ENCODE data around the gene ZNF747.

The ZNF747 gene

GRCh38 chr16:30557957-30558788, 23.5 kb upstream of the ZNF747 start, which contains the start of gene ZNF764:
TSS of gene ZNF764 (minus strand) at chr16:30558374. CDS start at chr16:30558182, 192 bp downstream.
- Histone ChIP-seq H3K27ac (ENCODE audit: low read depth in 2 of 2, low read length in 2 of 2) (peak within 1 kb of the TSS; percentile 90 to 92), H3K4me1 (ENCODE audit: control insufficient read depth in 2 of 2, insufficient read depth in 2 of 2, low read length in 2 of 2) (peaks cover 17 to 38% of the 10 kb centered on the region in 2 donors), H3K36me3 (ENCODE audit: control insufficient read depth in 2 of 2, insufficient read depth in 2 of 2, low read length in 2 of 2) (peaks cover 6 to 17% of the 10 kb centered on the region in 2 donors), H3K9me3 (ENCODE audit: control insufficient read depth in 2 of 2, low read length in 2 of 2) (no peaks in the 10 kb centered on the region), H3K27me3 (ENCODE audit: control insufficient read depth in 2 of 2, insufficient read depth in 2 of 2, low read length in 2 of 2) (no peaks in the 10 kb centered on the region), H3K9ac (ENCODE audit: low read depth in 1 of 2, low read length in 2 of 2) (peak within 1 kb of the TSS; percentile 75 to 85), H3K4me3 (ENCODE audit: low read length in 2 of 2) (peak within 1 kb of the TSS; percentile 76 to 80)

GRCh38 chr16:30557707-30557956, 23.0 kb upstream of the ZNF747 start:
- Histone ChIP-seq H3K9me3 (ENCODE audit: control insufficient read depth in 2 of 2, low read length in 2 of 2) (no peaks in the 10 kb centered on the region), H3K9ac (ENCODE audit: low read depth in 1 of 2, low read length in 2 of 2) (peak overlapping the region; percentile 75 to 85), H3K4me1 (ENCODE audit: control insufficient read depth in 2 of 2, insufficient read depth in 2 of 2, low read length in 2 of 2) (peaks cover 17 to 40% of the 10 kb centered on the region in 2 donors), H3K4me3 (ENCODE audit: low read length in 2 of 2) (peak overlapping the region; percentile 76 to 80), H3K36me3 (ENCODE audit: control insufficient read depth in 2 of 2, insufficient read depth in 2 of 2, low read length in 2 of 2) (peaks cover 6 to 20% of the 10 kb centered on the region in 2 donors), H3K27ac (ENCODE audit: low read depth in 2 of 2, low read length in 2 of 2) (peak overlapping the region; percentile 90 to 92), H3K27me3 (ENCODE audit: control insufficient read depth in 2 of 2, insufficient read depth in 2 of 2, low read length in 2 of 2) (no peaks in the 10 kb centered on the region)

GRCh38 chr16:30556125-30556473, 21.4 kb upstream of the ZNF747 start:
- Histone ChIP-seq H3K27ac (ENCODE audit: low read depth in 2 of 2, low read length in 2 of 2) (no peak overlapping the region), H3K36me3 (ENCODE audit: control insufficient read depth in 2 of 2, insufficient read depth in 2 of 2, low read length in 2 of 2) (peaks cover 6 to 20% of the 10 kb centered on the region in 2 donors), H3K4me3 (ENCODE audit: low read length in 2 of 2) (peak overlapping the region in 1 of 2 donors; percentile 27), H3K9ac (ENCODE audit: low read depth in 1 of 2, low read length in 2 of 2) (no peak overlapping the region), H3K9me3 (ENCODE audit: control insufficient read depth in 2 of 2, low read length in 2 of 2) (no peaks in the 10 kb centered on the region), H3K27me3 (ENCODE audit: control insufficient read depth in 2 of 2, insufficient read depth in 2 of 2, low read length in 2 of 2) (no peaks in the 10 kb centered on the region), H3K4me1 (ENCODE audit: control insufficient read depth in 2 of 2, insufficient read depth in 2 of 2, low read length in 2 of 2) (peaks cover 10 to 36% of the 10 kb centered on the region in 2 donors)

GRCh38 chr16:30555315-30556124, 20.9 kb upstream of the ZNF747 start:
- H3K4me1 ChIP-seq (ENCODE audit: control insufficient read depth in 2 of 2, insufficient read depth in 2 of 2, low read length in 2 of 2) = peaks cover 10 to 34% of the 10 kb centered on the region in 2 donors
- H3K36me3 ChIP-seq (ENCODE audit: control insufficient read depth in 2 of 2, insufficient read depth in 2 of 2, low read length in 2 of 2) = peaks cover 6 to 20% of the 10 kb centered on the region in 2 donors
- no peaks in the 10 kb centered on the region for H3K9me3 ChIP-seq (ENCODE audit: control insufficient read depth in 2 of 2, low read length in 2 of 2)
- no peaks in the 10 kb centered on the region for H3K27me3 ChIP-seq (ENCODE audit: control insufficient read depth in 2 of 2, insufficient read depth in 2 of 2, low read length in 2 of 2)
- H3K9ac ChIP-seq (ENCODE audit: low read depth in 1 of 2, low read length in 2 of 2) = no peak overlapping the region
- H3K4me3 ChIP-seq (ENCODE audit: low read length in 2 of 2) = peak overlapping the region in 1 of 2 donors; percentile 27
- no peak overlapping the region for H3K27ac ChIP-seq (ENCODE audit: low read depth in 2 of 2, low read length in 2 of 2)

- Histone ChIP-seq H3K27me3 (ENCODE audit: control insufficient read depth in 2 of 2, insufficient read depth in 2 of 2, low read length in 2 of 2) (no peaks in the 10 kb centered on the region), H3K4me3 (ENCODE audit: low read length in 2 of 2) (no peak overlapping the region), H3K36me3 (ENCODE audit: control insufficient read depth in 2 of 2, insufficient read depth in 2 of 2, low read length in 2 of 2) (peaks cover 6 to 20% of the 10 kb centered on the region in 2 donors), H3K4me1 (ENCODE audit: control insufficient read depth in 2 of 2, insufficient read depth in 2 of 2, low read length in 2 of 2) (peaks cover 10 to 32% of the 10 kb centered on the region in 2 donors), H3K27ac (ENCODE audit: low read depth in 2 of 2, low read length in 2 of 2) (no peak overlapping the region), H3K9ac (ENCODE audit: low read depth in 1 of 2, low read length in 2 of 2) (no peak overlapping the region), H3K9me3 (ENCODE audit: control insufficient read depth in 2 of 2, low read length in 2 of 2) (no peaks in the 10 kb centered on the region)
These were observed 20.1 kb upstream of the ZNF747 start for GRCh38 chr16:30554557-30555314.

GRCh38 chr16:30553393-30553899, 18.8 kb upstream of the ZNF747 start:
- Histone ChIP-seq H3K9me3 (ENCODE audit: control insufficient read depth in 2 of 2, low read length in 2 of 2) (no peaks in the 10 kb centered on the region), H3K27ac (ENCODE audit: low read depth in 2 of 2, low read length in 2 of 2) (no peak overlapping the region), H3K4me3 (ENCODE audit: low read length in 2 of 2) (no peak overlapping the region), H3K9ac (ENCODE audit: low read depth in 1 of 2, low read length in 2 of 2) (no peak overlapping the region), H3K27me3 (ENCODE audit: control insufficient read depth in 2 of 2, insufficient read depth in 2 of 2, low read length in 2 of 2) (no peaks in the 10 kb centered on the region), H3K4me1 (ENCODE audit: control insufficient read depth in 2 of 2, insufficient read depth in 2 of 2, low read length in 2 of 2) (peaks cover 19 to 31% of the 10 kb centered on the region in 2 donors), H3K36me3 (ENCODE audit: control insufficient read depth in 2 of 2, insufficient read depth in 2 of 2, low read length in 2 of 2) (peaks cover 6 to 20% of the 10 kb centered on the region in 2 donors)

- Histone ChIP-seq H3K27ac (ENCODE audit: low read depth in 2 of 2, low read length in 2 of 2) (no peak overlapping the region), H3K9me3 (ENCODE audit: control insufficient read depth in 2 of 2, low read length in 2 of 2) (no peaks in the 10 kb centered on the region), H3K4me3 (ENCODE audit: low read length in 2 of 2) (no peak overlapping the region), H3K36me3 (ENCODE audit: control insufficient read depth in 2 of 2, insufficient read depth in 2 of 2, low read length in 2 of 2) (peaks cover 6 to 20% of the 10 kb centered on the region in 2 donors), H3K4me1 (ENCODE audit: control insufficient read depth in 2 of 2, insufficient read depth in 2 of 2, low read length in 2 of 2) (peaks cover 23 to 31% of the 10 kb centered on the region in 2 donors), H3K9ac (ENCODE audit: low read depth in 1 of 2, low read length in 2 of 2) (no peak overlapping the region), H3K27me3 (ENCODE audit: control insufficient read depth in 2 of 2, insufficient read depth in 2 of 2, low read length in 2 of 2) (no peaks in the 10 kb centered on the region)
These were observed 18.3 kb upstream of the ZNF747 start for GRCh38 chr16:30552956-30553355.

GRCh38 chr16:30551781-30552180, 17.1 kb upstream of the ZNF747 start:
- Histone ChIP-seq H3K4me3 (ENCODE audit: low read length in 2 of 2) (no peak overlapping the region), H3K36me3 (ENCODE audit: control insufficient read depth in 2 of 2, insufficient read depth in 2 of 2, low read length in 2 of 2) (peaks cover 6 to 20% of the 10 kb centered on the region in 2 donors), H3K27ac (ENCODE audit: low read depth in 2 of 2, low read length in 2 of 2) (no peak overlapping the region), H3K27me3 (ENCODE audit: control insufficient read depth in 2 of 2, insufficient read depth in 2 of 2, low read length in 2 of 2) (no peaks in the 10 kb centered on the region), H3K9me3 (ENCODE audit: control insufficient read depth in 2 of 2, low read length in 2 of 2) (no peaks in the 10 kb centered on the region), H3K9ac (ENCODE audit: low read depth in 1 of 2, low read length in 2 of 2) (no peak overlapping the region), H3K4me1 (ENCODE audit: control insufficient read depth in 2 of 2, insufficient read depth in 2 of 2, low read length in 2 of 2) (peaks cover 20 to 24% of the 10 kb centered on the region in 2 donors)

- Histone ChIP-seq H3K4me1 (ENCODE audit: control insufficient read depth in 2 of 2, insufficient read depth in 2 of 2, low read length in 2 of 2) (peaks cover 14 to 15% of the 10 kb centered on the region in 2 donors), H3K4me3 (ENCODE audit: low read length in 2 of 2) (no peak overlapping the region), H3K9ac (ENCODE audit: low read depth in 1 of 2, low read length in 2 of 2) (peak overlapping the region in 1 of 2 donors; percentile 48), H3K9me3 (ENCODE audit: control insufficient read depth in 2 of 2, low read length in 2 of 2) (no peaks in the 10 kb centered on the region), H3K36me3 (ENCODE audit: control insufficient read depth in 2 of 2, insufficient read depth in 2 of 2, low read length in 2 of 2) (peaks cover 4 to 8% of the 10 kb centered on the region in 2 donors), H3K27ac (ENCODE audit: low read depth in 2 of 2, low read length in 2 of 2) (peak overlapping the region in 1 of 2 donors; percentile 70), H3K27me3 (ENCODE audit: control insufficient read depth in 2 of 2, insufficient read depth in 2 of 2, low read length in 2 of 2) (no peaks in the 10 kb centered on the region)
These were observed 14.0 kb upstream of the ZNF747 start for GRCh38 chr16:30548416-30549253.
